HG03064 (cell line): Measurements from ENCODE around the gene FBXO36.
"Not testable (repeated sequence)": the region's sequence is repeated elsewhere in the genome, so short reads cannot be mapped to it uniquely, and the experiment has no call there.

ENCODE experiments used
- ATAC-seq: cut with Tn5 transposase; IDR thresholded peaks from one replicate; pipeline ENCODE4 v1.9.1; 2021; ENCODE audit warnings: low read depth; ENCODE audit not compliant: unreplicated experiment

The FBXO36 gene

GRCh38 chr2:229922449-229923386 lies at the start of gene FBXO36:
TSS of gene FBXO36 (plus strand) at chr2:229922503. CDS start at chr2:229922514, 11 bp downstream.
- peak; percentile 66 for ATAC-seq

GRCh38 chr2:229873123-229873581 lies 49.2 kb upstream of the FBXO36 start:
- ATAC-seq, result peak; percentile 92

- ATAC-seq, result no peak
These were observed 47.7 kb upstream of the FBXO36 start for GRCh38 chr2:229874647-229875046.

- no peak for ATAC-seq
These were observed 46.8 kb upstream of the FBXO36 start for GRCh38 chr2:229875549-229875948.

- no peak for ATAC-seq
These were observed 42.9 kb upstream of the FBXO36 start for GRCh38 chr2:229879191-229879950.

GRCh38 chr2:229880892-229881586 lies 41.3 kb upstream of the FBXO36 start:
- ATAC-seq, result no peak

GRCh38 chr2:229882583-229882982 lies 39.7 kb upstream of the FBXO36 start:
- ATAC-seq, result no peak

GRCh38 chr2:229884775-229885699 lies 37.3 kb upstream of the FBXO36 start:
- ATAC-seq, result peak; percentile 62

- no peak for ATAC-seq
These were observed 34.9 kb upstream of the FBXO36 start for GRCh38 chr2:229887441-229887840.

GRCh38 chr2:229888031-229888430 lies 34.3 kb upstream of the FBXO36 start:
- ATAC-seq, result no peak

GRCh38 chr2:229889023-229889422 lies 33.3 kb upstream of the FBXO36 start:
- no peak for ATAC-seq

- no peak for ATAC-seq
These were observed 25.4 kb upstream of the FBXO36 start for GRCh38 chr2:229896857-229897256.

GRCh38 chr2:229899604-229900003 lies 22.7 kb upstream of the FBXO36 start:
- ATAC-seq, result no peak

- ATAC-seq, result no peak
These were observed 22.3 kb upstream of the FBXO36 start for GRCh38 chr2:229900012-229900411.

GRCh38 chr2:229900514-229900913 lies 21.8 kb upstream of the FBXO36 start:
- ATAC-seq, result not testable (repeated sequence)

GRCh38 chr2:229901819-229902218 lies 20.5 kb upstream of the FBXO36 start:
- no peak for ATAC-seq

GRCh38 chr2:229903037-229903436 lies 19.3 kb upstream of the FBXO36 start:
- no peak for ATAC-seq

- ATAC-seq, result no peak
These were observed 16.7 kb upstream of the FBXO36 start for GRCh38 chr2:229905601-229906000.

- no peak for ATAC-seq
These were observed 13.2 kb upstream of the FBXO36 start for GRCh38 chr2:229909090-229909489.
